Measurements from ENCODE around the gene INHBE.
"Not testable (repeated sequence)": the region's sequence is repeated elsewhere in the genome, so short reads cannot be mapped to it uniquely, and the experiment has no call there.

Gene INHBE

DNA sequence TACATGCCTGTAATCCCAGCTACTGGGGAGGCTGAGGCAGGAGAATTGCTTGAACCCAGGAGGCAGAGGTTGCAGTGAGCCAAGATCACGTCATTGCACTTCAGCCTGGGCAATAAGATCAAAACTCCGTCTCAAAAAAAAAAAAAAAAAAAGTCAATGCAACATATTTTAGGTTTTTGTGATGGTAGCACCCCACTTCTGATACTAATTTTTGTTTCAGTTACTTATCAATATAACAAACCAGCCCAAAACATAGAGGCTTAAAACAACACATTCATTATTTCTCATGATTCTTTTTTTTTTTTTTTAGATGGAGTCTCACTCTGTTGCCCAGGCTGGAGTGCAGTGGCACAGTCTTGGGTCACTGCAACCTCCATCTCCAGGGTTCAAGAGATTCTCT lies 13.7 kb upstream of the INHBE start:
- not testable (repeated sequence) for DNase-seq (ENCODE audit: low read depth in 2 of 2)

DNA sequence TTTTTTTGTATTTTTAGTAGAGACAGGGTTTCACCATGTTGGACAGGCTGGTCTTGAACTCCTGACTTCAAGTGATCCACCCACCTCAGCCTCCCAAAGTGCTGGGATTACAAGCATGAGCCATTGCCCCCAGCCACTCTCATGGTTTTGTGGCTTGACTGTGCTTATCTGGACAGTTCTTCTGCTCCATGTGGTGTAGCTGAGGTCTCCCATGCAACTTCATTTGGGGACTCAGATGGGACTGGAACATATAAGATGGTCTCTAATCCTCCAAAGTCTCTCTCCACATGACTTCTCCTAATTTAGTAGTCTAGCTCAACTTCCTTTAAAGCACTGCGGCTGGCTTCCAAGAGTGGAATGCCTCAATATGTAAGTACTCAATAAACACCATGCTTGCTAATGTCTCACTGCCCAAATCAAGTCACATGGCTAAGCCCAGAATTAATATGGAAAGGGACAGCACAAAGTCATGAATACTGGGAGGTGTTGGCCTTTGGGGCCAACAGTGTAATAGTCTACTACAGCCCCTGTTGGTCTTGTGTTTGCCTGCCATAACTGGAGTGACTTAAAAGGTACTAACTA lies 13.2 kb upstream of the INHBE start:
- no peak for DNase-seq (ENCODE audit: low read depth in 2 of 2)

DNA sequence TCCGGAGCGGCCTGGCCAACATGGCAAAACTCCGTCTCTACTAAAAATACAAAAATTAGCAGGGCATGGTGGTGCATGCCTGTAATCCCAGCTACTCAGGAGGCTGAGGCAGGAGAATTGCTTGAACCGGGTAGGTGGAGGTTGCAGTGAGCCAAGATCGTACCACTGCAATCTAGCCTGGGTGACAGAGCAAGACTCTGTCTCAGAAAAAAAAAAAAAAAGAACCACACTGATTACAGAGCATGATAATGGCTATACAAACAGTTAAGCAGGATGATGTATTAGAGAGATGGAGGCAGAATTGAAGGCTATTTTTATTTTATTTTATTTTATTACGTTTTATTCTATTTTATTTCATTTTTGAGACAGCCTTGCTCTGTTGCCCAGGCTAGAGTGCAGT lies 10.8 kb upstream of the INHBE start:
- DNase-seq (ENCODE audit: low read depth in 2 of 2): not testable (repeated sequence)

DNA sequence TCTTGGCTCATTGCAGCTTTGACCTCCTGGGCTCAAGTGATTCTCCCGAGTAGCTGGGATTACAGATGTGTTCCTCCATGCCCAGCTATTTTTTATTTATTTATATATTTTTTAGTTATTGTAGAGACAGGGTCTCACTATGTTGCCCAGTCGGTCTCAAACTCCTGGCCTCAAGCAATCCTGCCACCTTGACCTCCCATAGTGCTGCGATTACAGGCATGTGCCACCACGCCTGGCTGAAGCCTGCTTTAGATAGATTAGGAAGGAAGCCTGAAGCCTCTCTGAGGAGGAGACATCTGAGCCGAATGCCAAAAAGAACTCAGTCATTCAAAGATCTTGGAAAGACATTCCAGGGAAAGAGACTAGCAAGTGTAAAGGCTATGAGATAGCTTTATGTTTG lies 10.4 kb upstream of the INHBE start:
- DNase-seq (ENCODE audit: low read depth in 2 of 2): no peak

DNA sequence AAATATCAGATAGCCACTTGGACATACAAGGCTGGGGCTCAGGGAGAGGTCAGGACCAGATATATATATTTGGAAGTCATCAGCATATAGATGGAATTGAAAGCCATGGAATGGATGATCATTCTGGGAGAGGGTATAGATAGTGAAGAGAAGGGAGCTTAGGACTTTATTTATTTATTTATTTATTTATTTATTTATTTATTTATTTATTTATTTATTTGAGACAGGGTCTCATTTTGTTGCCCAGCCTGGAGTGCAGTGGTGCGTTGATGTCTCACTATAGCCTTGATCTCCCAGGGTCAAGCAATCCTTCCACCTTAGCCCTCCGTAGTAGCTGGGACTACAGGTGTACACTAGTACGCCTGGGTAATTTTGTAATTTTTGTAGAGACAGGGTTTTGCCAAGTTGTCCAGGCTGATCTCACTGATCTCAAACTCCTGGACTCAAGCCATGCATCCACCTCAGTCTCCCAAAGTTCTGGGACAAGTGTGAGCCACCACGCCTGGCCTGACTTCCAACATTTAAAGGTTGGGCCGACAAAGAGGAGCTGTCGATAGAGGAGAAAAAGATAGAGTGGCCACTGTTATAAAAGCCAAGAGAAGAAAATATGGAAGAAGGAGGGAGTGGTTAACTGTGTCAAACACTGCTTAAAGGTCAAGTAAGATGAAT lies 8.7 kb upstream of the INHBE start:
- no peak for DNase-seq (ENCODE audit: low read depth in 2 of 2)

DNA sequence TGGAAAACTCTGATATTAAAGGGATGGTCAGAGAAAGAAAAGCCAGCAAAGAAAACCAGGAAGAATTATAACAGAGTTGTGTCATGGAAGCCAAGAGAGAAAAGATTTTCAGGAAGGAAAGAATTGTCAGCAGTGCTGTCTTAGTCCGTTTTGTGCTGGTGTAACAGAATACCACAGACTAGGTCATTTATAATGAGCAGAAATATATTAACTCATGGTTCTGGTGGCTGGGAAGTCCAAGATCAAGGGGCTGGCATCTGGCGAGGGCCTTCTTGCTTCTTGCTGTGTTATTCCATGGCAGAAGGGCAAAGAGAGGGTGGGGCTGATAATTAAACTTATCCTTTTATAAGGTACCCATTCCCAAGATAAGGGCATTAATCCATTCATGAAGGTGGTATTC lies 6.4 kb upstream of the INHBE start:
- no peak for DNase-seq (ENCODE audit: low read depth in 2 of 2)

DNA sequence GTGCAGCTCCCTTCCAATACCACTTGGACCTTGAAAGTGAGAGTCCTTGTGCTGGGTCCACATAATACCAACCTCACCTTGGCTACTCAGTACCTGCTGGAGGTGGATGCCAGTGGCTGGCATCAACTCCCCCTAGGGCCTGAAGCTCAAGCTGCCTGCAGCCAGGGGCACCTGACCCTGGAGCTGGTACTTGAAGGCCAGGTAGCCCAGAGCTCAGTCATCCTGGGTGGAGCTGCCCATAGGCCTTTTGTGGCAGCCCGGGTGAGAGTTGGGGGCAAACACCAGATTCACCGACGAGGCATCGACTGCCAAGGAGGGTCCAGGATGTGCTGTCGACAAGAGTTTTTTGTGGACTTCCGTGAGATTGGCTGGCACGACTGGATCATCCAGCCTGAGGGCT lies 5.7 kb upstream of the INHBE start:
- DNase-seq (ENCODE audit: low read depth in 2 of 2): no peak

DNA sequence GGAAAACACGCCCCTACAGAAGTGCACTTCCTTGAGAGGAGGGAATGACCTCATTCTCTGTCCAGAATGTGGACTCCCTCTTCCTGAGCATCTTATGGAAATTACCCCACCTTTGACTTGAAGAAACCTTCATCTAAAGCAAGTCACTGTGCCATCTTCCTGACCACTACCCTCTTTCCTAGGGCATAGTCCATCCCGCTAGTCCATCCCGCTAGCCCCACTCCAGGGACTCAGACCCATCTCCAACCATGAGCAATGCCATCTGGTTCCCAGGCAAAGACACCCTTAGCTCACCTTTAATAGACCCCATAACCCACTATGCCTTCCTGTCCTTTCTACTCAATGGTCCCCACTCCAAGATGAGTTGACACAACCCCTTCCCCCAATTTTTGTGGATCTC lies 5.0 kb upstream of the INHBE start:
- DNase-seq (ENCODE audit: low read depth in 2 of 2): no peak

DNA sequence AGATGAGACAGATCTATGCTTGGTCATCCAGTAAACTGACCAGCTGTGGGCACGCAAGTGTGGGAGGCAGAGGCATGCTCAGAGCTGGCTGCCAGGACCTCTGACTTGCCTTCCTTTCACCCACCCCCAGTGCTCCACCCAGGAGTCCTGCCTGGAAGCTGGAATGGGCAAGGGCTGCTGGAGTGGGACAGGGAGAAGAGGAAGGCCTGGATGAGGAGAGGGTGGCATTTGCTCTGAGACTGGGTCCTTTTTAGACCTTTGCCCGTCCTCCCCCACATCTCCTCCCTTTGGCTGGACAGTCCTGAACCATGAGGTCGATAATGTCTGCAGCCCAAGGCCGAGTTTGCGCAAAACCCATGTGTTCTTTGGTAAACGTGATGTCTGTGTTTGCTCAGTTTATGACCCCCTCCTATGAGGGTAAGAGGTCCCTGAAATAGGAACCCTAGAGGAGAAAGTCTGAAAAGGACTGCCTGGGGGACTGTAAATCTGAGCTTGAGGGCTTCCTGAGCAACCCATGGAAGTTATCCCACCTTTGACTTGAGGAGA lies 3.8 kb upstream of the INHBE start:
- no peak for DNase-seq (ENCODE audit: low read depth in 2 of 2)

DNA sequence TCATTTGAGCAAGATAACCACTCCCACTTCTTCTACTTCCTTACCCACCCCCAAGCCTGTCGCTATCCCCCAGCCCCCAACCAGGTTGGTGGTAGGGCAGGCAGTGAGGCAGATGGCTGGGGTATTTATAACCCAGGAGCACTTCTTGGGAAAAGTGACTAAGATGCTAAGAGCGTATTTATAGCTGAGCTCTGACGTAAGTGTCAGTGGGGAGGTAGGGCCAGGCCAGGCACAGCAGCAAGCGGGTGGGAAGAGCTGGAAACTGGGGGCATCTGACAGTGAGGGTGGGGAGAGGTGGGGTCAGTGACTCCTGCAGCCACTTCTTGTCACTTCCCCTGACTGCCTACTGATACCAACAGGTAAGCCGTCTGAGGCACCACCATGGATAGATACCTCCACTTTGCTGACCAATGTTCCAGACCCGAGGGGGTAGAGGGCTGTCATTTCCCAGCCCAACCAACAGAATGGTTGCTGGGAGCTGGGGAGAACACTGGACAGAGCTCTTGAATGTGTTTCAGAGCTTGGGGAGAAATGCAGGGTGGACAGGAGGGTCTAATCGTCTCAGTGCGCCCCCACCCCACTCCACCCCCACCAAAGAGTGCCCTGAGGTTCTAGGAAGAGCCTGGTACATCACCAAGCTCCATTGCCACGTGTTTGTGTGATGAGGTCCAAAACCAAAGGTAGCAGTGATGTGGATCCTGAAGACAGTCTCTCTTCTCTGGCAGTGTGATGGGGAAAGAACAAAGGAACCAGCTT lies 2.7 kb upstream of the INHBE start:
- DNase-seq (ENCODE audit: low read depth in 2 of 2): no peak

DNA sequence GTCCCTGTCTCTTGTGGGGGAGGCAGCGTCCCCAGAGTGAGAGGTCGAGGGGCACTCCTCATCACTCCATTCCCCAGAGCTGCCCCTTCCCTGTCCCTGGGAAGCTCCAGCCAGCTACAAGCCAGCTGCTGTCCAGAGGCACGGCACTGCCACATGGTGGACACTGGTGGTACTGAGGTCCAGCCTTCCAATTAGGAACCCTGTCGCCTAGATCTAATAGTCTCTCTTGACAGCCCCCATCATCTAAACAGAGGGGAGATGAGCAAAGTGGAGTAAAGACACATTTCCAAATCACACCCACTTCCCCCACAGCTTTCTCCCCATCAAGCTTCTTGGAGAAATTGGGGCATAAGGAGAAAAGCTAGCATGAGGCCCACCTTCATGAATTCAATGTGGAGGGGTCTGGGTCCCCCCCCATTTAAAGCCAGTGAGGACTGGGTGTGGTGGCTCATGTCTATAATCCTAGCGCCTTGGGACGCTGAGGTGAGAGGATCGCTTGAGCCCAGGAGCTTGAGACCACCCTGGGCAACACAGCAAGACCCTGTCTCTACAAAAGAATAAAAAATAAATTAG lies 2.1 kb upstream of the INHBE start:
- peak in 1 of 2 donors; percentile 56 for DNase-seq (ENCODE audit: low read depth in 2 of 2)

DNA sequence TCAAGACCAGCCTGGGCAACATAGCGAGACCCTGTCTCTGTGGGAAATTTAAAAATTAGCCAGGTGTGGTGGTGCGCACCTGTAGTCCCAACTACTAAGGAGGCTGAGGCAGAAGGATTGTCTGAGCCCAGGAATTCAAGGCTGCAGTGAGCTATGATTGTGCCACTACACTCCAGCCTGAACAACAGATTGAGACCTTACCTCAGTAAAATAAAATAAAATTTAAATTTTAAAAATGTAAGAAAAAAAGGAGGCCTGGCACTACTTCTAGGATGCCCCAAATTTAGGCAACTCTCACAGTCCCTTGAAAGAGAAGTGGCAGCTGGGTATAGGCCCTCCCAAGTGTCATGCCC lies 918 bp upstream of the INHBE start:
- DNase-seq (ENCODE audit: low read depth in 2 of 2): no peak

DNA sequence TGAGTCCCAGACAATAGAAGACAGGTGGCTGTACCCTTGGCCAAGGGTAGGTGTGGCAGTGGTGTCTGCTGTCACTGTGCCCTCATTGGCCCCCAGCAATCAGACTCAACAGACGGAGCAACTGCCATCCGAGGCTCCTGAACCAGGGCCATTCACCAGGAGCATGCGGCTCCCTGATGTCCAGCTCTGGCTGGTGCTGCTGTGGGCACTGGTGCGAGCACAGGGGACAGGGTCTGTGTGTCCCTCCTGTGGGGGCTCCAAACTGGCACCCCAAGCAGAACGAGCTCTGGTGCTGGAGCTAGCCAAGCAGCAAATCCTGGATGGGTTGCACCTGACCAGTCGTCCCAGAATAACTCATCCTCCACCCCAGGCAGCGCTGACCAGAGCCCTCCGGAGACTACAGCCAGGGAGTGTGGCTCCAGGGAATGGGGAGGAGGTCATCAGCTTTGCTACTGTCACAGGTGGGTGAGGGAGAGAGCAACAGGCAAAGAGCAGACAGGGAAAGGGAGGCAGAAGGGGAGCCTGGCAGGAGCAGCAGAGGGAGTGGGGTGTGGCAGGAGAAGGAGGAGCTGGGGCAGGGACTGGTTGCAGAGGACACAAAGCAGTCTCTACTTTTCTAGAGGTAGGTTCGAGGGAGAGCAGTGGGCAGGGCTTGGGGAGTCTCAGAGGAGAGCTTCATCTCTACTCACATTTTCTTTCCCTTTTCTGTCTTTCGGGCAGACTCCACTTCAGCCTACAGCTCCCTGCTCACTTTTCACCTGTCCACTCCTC lies 452 bp downstream of the INHBE start:
- no peak for DNase-seq (ENCODE audit: low read depth in 2 of 2)

DNA sequence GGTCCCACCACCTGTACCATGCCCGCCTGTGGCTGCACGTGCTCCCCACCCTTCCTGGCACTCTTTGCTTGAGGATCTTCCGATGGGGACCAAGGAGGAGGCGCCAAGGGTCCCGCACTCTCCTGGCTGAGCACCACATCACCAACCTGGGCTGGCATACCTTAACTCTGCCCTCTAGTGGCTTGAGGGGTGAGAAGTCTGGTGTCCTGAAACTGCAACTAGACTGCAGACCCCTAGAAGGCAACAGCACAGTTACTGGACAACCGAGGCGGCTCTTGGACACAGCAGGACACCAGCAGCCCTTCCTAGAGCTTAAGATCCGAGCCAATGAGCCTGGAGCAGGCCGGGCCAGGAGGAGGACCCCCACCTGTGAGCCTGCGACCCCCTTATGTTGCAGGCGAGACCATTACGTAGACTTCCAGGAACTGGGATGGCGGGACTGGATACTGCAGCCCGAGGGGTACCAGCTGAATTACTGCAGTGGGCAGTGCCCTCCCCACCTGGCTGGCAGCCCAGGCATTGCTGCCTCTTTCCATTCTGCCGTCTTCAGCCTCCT lies 1.1 kb downstream of the INHBE start:
- no peak for DNase-seq (ENCODE audit: low read depth in 2 of 2)

DNA sequence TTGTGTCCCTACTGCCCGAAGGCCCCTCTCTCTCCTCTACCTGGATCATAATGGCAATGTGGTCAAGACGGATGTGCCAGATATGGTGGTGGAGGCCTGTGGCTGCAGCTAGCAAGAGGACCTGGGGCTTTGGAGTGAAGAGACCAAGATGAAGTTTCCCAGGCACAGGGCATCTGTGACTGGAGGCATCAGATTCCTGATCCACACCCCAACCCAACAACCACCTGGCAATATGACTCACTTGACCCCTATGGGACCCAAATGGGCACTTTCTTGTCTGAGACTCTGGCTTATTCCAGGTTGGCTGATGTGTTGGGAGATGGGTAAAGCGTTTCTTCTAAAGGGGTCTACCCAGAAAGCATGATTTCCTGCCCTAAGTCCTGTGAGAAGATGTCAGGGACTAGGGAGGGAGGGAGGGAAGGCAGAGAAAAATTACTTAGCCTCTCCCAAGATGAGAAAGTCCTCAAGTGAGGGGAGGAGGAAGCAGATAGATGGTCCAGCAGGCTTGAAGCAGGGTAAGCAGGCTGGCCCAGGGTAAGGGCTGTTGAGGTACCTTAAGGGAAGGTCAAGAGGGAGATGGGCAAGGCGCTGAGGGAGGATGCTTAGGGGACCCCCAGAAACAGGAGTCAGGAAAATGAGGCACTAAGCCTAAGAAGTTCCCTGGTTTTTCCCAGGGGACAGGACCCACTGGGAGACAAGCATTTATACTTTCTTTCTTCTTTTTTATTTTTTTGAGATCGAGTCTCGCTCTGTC lies 1.8 kb downstream of the INHBE start:
- DNase-seq (ENCODE audit: low read depth in 2 of 2): no peak

DNA sequence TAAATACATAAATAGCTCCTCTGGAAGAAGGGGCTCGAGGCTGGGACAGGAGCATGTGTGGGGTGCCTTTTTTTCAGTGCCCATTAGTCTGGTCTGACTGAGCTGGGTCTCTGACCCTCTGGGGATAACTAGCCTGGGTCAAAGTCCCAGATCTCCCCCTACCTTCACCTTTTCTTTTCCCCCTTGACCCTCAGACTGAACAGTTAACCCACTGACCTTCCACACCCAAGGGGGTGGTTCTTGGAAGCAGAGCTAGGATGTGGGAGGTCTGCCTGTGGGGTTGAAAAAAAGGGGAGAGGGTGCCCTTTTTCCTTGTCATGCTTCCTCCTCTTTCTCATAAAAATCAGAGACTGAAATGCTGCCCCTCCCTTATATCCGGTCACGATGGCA lies 3.6 kb downstream of the INHBE start:
- no peak for DNase-seq (ENCODE audit: low read depth in 2 of 2)

DNA sequence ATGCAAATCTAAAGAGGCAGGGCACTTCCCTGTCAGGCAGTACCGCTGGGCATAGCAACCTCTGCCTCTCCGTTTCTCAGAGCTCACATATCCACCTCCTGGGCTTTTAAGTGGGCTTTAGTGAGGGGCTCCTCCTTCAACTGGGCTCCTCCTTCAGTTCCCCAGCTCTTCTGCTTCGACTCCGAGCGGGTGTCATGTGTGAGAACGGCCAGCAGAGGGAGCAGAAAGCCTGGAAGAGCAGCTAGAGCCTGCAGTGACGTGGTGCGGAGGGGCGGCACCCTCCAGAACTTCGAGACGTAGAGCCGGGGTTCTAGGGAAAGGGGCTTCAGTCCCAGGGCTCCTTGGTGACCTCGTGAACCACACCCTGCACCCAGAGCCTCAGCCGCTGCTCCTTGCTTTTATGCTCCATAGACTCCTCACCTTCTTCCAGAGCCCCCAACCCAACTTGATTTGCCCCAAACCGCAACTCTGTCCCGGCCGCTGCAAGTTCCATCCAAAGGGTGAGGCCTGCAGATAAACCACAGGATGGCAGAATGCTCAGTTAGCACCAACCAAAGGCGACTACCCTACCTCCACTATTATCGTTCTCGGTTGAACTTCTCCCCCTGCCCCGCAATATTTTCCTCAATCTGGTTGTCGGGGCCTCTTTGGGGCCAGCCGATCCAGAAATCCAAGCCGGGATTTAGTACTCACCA lies 4.1 kb downstream of the INHBE start:
- DNase-seq (ENCODE audit: low read depth in 2 of 2): peak; percentile 90 to 95

DNA sequence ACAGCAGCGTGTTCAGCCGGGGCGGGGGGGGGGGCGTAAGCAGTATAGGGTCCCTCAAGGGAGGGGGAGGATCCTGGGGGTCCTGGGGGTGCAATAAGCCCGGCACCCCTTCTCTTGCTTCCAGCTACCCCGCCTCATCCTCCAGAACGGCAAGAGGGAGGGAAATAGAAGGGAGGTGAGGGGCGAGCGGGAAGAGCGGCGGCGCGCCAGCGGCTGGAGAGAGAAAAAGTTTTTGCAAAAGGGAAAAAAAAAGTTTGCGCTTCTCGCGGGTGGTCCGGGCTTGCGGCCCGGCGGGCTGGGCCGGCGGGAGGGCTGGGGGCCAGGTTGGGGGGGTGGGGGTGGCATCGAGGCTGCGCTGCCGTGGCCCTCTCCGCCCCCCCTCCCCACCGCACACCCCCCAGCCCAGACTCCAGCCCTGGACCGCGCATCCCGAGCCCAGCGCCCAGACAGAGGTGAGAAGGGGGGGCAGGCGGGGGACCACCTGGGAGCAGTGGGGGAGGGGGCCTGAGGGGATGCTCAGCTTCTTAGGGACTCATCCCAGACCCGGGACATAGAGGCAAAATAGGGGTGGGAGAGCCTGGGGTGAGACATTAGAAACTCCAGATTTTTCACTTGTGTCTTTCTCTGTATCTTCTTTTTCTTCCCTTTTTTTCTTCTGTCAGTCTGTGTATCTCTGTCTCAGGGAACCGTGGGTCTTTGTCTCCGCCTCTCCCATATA lies 4.8 kb downstream of the INHBE start, which contains the start of gene GLI1:
GLI1 (plus strand) TSS at position 36 of the 718 bp plus-strand sequence. CDS start 3,907 bp downstream, outside the sequence.
- DNase-seq (ENCODE audit: low read depth in 2 of 2): no peak

DNA sequence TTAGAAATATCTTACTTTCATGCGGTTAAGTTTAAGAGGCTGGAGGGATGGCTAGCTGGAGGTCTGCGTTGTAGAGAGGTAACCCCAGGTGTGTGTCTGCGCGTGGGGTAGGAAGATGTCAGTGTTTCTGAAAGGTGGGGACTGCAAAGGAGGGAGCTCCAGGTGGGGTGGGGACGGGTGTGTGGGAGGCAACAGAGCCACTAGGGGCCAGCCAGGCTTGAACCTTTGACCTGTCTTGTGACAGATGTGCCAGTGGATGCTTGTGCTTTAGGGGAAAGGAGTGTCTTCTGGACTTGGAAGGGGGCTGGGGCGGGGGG lies 5.3 kb downstream of the INHBE start:
- no peak for DNase-seq (ENCODE audit: low read depth in 2 of 2)

DNA sequence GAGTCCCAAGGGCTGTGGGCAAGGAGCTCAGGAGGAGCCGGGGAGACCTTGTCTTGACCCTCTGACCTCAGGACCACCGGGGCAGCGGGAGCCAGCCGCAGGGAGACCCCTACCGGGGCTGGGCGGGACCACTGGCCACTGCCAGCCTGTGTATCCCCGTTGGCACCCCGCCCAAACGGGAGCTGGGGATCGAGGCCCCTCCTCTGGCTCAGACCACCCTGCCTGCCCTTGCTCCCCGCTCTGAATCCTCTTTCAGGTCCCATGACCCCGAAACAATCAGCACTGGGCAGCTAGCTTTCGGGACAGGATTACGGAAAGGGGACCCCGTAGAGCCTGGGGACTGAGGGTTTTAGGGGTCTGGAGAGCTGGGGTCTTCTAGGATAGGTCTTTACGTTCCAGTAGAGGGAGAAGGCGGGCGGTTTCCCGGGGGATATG lies 5.8 kb downstream of the INHBE start:
- DNase-seq (ENCODE audit: low read depth in 2 of 2): no peak
